ENCODE data around the gene SAMD13.

The SAMD13 gene

GRCh38 chr1:84259989-84260388 lies 41.5 kb upstream of the SAMD13 start:
- no peak for TF ChIP-seq CTCF (IDR thresholded peaks at IDR 0.05; ENCODE audit: extremely low read depth, missing control alignments)
- no peak for DNase-seq (ENCODE audit: low spot score)

GRCh38 chr1:84260852-84261518 lies 40.5 kb upstream of the SAMD13 start:
- no peak for DNase-seq (ENCODE audit: low spot score)
- no peak for TF ChIP-seq CTCF (IDR thresholded peaks at IDR 0.05; ENCODE audit: extremely low read depth, missing control alignments)

GRCh38 chr1:84264961-84265360 lies 36.5 kb upstream of the SAMD13 start:
- no peak for DNase-seq (ENCODE audit: low spot score)
- TF ChIP-seq CTCF (IDR thresholded peaks at IDR 0.05; ENCODE audit: extremely low read depth, missing control alignments): no peak

- no peak for DNase-seq (ENCODE audit: low spot score)
- TF ChIP-seq CTCF (IDR thresholded peaks at IDR 0.05; ENCODE audit: extremely low read depth, missing control alignments): no peak
These were observed 35.6 kb upstream of the SAMD13 start for GRCh38 chr1:84265867-84266266.

GRCh38 chr1:84266748-84267147 lies 34.8 kb upstream of the SAMD13 start:
- DNase-seq (ENCODE audit: low spot score): no peak
- no peak for TF ChIP-seq CTCF (IDR thresholded peaks at IDR 0.05; ENCODE audit: extremely low read depth, missing control alignments)

GRCh38 chr1:84267476-84267875 lies 34.0 kb upstream of the SAMD13 start:
- no peak for TF ChIP-seq CTCF (IDR thresholded peaks at IDR 0.05; ENCODE audit: extremely low read depth, missing control alignments)
- DNase-seq (ENCODE audit: low spot score): no peak

GRCh38 chr1:84268346-84268745 lies 33.2 kb upstream of the SAMD13 start:
- TF ChIP-seq CTCF (IDR thresholded peaks at IDR 0.05; ENCODE audit: extremely low read depth, missing control alignments): no peak
- no peak for DNase-seq (ENCODE audit: low spot score)
